GM12865 (cell line): ENCODE data around the gene SLC66A2.

Experiments used
- DNase-seq: peaks from one replicate; pipeline ENCODE4 v3.0.0; 2010; ENCODE audit warnings: low read depth
- H3K4me3 ChIP-seq: 2 replicates; pipeline ENCODE4 v1.5.1; 2011; ENCODE audit warnings: mild to moderate bottlenecking, low read depth, low read length, control low read depth
- TF ChIP-seq, protein P1 (sequence below): IDR thresholded peaks from 2 replicates; pipeline ENCODE4 v1.5.1; 2011; ENCODE audit warnings: low read length, control low read depth, low read depth, inconsistent platforms; ENCODE audit not compliant: insufficient read depth; ENCODE audit errors: missing control alignments

SLC66A2 gene

DNA sequence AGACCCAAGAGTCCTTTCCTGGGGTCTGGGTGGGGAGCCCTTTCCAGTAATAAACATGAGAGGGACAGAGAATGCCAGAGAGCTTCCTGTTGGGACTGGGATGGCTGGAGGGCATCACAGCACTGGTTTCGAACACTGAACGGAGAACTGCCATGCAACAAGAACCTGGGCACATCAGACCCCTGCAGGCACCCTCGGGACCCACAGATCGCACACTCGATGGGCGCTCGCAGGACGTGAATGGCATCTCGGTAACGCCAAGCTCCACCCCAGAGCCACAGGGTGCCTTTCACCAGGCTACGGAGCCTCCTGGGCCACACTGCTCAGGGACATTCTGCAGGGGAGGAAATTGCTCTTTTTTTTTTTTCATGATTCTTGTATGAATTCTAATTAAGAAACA, 25.1 kb downstream of the SLC66A2 start:
- DNase-seq, result no peak
- TF ChIP-seq, protein P1, sequence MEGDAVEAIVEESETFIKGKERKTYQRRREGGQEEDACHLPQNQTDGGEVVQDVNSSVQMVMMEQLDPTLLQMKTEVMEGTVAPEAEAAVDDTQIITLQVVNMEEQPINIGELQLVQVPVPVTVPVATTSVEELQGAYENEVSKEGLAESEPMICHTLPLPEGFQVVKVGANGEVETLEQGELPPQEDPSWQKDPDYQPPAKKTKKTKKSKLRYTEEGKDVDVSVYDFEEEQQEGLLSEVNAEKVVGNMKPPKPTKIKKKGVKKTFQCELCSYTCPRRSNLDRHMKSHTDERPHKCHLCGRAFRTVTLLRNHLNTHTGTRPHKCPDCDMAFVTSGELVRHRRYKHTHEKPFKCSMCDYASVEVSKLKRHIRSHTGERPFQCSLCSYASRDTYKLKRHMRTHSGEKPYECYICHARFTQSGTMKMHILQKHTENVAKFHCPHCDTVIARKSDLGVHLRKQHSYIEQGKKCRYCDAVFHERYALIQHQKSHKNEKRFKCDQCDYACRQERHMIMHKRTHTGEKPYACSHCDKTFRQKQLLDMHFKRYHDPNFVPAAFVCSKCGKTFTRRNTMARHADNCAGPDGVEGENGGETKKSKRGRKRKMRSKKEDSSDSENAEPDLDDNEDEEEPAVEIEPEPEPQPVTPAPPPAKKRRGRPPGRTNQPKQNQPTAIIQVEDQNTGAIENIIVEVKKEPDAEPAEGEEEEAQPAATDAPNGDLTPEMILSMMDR, result no peak

DNA sequence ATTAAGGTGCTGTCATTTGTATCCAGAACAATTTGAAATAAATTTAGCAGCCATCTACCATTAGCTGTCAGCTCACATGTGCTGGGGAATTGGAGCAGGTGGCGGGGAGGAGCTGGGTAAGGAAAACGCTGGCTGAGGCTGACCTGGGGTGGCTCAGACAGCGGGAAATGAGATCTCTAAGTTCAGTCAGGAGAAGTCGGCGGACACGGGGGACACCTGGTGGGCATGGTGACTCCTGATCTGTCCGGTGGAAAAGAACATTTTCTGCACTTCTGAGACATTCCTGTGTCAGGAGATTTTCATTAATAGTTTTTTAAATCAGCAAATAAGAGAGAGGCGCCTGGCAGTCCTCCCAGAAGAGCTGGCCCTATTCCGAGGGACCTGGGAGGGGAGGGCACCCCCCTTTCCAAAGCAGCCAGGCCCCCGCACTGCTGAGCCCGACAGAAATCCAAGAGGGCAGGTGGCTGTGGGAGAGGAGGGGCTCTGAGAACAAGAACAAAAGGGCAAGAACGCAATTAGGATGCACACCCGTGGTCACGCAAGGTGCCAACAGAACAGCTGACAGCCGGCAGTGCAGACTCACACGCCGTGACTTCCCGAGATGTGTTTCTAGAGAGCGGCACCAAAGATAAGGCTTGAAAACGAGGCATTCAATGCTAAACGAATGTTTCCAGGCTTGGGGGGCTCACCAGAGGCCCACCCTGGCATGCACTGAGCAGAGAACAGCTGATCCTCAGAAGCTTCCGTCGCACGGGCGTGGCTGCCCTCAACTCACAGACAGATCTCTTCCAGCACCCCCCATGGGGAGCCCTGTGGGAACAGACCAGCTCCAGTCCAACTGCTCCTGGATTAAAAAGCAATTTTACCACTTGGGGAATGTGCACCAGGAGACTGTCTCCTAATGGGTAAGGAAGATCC, 26.4 kb downstream of the SLC66A2 start:
- DNase-seq, result no peak
- TF ChIP-seq, protein P1, result no peak
- no peak overlapping the region for H3K4me3 ChIP-seq

More for the DNA sequence above, 25.1 kb downstream of the SLC66A2 start:
- H3K4me3 ChIP-seq, result no peak overlapping the region

DNA sequence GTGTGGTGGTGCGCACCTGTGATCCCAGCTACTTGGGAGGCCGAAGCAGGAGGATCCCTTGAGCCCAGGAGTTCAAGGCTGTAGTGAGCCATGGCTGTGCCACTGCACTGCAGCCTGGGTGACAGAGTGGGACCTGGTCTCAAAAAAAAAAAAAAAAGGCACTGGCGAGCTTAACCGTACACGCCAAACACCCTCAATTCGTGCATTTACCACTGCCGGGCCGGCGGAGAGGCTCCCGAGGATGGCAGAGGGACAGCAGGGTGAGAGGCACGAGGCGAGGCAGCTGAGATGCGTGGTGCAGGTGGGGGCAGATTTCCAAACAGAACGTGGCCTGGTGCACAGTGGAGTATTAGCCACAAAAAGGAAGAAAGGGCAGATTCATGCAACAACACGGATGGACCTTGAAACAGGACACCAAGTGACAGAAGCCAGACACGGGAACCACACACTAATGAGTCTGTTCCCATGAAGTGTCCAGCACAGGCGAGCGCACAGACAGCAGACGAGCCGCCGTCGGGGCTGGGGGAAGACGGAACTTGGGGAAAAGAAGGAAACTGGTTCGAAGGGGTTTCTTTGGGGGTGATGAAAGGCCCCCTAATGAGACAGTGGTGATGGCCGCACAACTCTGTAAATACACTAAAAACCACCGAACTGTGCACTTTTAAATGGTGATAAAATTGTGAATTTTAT, 27.4 kb downstream of the SLC66A2 start:
- TF ChIP-seq, protein P1, result no peak
- no peak for DNase-seq
- H3K4me3 ChIP-seq, result no peak overlapping the region

DNA sequence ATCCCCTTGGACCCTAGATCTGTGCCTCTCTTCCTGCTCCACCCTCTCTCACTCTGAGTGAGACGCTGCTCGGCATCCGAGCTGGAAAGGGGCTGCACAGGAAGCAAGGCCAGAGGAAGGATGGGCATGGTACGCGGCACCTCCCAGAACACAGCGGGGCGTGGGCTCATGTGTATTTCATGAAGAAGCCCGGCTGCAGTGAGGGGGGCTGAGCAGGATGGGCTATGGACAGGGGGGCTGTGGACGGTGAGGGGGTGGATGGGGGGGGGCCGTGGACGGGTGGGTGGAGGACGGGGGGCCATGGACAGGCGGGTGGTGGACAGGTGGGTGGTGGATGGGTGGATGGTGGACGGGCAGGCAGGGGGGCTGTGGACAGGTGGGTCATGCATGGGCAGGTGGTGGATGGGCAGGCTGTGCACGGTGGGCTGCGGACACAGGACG, 28.5 kb downstream of the SLC66A2 start:
- TF ChIP-seq, protein P1, result no peak
- no peak for DNase-seq
- no peak overlapping the region for H3K4me3 ChIP-seq

DNA sequence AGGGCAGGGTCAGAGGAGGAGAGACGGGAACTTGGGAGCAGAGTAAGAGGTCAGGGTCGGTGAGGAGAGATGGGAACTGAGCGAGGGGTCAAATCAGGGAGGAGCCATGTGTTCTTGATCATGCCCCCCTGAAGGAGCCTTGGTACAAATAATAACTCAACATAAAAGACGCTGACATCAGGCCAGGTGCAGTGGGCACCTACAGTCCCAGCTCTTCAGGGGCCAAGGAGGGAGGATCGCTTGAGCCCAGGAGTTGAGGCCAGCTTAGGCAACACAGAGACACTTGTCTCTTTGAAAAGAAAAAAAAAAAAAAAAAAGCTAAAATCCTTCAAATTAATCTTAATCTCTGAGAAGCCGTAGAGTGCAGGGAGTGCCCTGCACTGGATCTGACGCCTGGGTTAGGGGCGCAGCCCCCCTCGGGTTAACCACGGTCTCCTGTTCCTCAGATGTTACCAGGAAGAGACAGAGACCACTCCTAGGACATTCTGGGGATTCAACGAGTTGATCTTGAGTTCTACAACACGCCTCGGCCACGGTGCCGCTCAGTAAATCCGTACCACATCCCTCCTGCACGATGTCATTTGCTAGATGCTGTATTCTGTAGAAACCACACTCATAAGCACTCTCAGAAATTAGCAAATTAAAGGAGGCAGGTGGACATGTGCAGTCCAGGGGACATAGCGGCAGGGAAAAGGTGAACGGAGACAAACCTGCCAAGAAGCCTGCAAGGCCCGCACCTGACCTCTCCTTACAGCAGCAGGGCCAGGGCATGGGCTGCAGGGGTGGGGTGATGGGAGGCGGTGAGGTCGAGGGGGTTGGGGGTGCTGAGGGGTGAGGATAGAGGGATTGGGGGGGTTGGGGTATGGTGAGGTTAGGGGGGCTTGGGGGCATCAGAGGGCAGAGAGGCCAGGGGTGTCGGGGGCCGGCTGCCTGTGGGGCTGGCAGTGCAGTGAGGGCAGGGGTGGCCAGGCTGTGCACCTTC, 29.2 kb downstream of the SLC66A2 start:
- DNase-seq, result no peak
- TF ChIP-seq, protein P1, result no peak
- no peak overlapping the region for H3K4me3 ChIP-seq

DNA sequence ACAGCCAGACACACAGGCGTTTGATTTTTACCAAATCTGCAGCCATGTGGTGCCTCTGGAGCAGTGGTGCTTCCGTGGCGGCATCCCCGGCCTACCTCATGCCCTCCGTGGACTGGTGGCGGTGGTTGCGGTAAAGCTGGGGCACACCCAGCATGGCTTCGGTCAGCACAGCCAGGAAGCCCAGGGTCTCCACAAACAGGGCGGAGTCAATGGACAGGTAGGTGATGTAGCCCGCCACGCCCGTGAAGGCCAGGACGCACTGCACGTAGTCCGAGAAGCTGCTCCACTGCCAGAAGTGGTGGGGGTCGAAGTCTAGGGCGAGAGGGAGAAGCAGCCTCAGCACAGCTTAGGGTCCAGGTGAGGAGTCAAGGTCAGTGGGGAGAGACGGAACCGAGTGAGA, 32.4 kb downstream of the SLC66A2 start:
- no peak overlapping the region for H3K4me3 ChIP-seq
- DNase-seq, result no peak
- TF ChIP-seq, protein P1, result no peak
